HepG2 (cell line): Measurements from ENCODE around the gene ENDOU. TPM values are rescaled to one million over a fixed set of nuclear protein-coding genes. Genes with fewer than 3 reads are reported as not detected.

ENCODE experiments used
- ARID2 ChIP-seq: sonication (generic); formaldehyde crosslinking; IDR thresholded peaks from 2 replicates; pipeline ENCODE4 v1.8.1; 2022; ENCODE audit warnings: mild to moderate bottlenecking, missing genetic modification reagents, borderline replicate concordance
- ARNT2 ChIP-seq: sonication (generic); formaldehyde crosslinking; IDR thresholded peaks from 2 replicates; pipeline ENCODE4 v1.8.0; 2022; ENCODE audit warnings: mild to moderate bottlenecking, low read depth, missing genetic modification reagents, moderate library complexity
- CAMTA2 ChIP-seq: sonication (generic); formaldehyde crosslinking; IDR thresholded peaks from 2 replicates; pipeline ENCODE4 v1.4.0; 2020; ENCODE audit warnings: mild to moderate bottlenecking, missing genetic modification reagents, borderline replicate concordance
- DPF2 ChIP-seq: sonication (generic); formaldehyde crosslinking; IDR thresholded peaks from 2 replicates; pipeline ENCODE4 v1.4.0; 2020; ENCODE audit warnings: mild to moderate bottlenecking, low read depth, missing genetic modification reagents, borderline replicate concordance
- ISX ChIP-seq: sonication (generic); formaldehyde crosslinking; conservative IDR thresholded peaks from 2 replicates; pipeline ENCODE4 v1.5.0; 2020; ENCODE audit warnings: missing genetic modification reagents
- MLXIP ChIP-seq: sonication (generic); formaldehyde crosslinking; IDR thresholded peaks from 2 replicates; pipeline ENCODE4 v1.9.0; 2021; ENCODE audit warnings: missing genetic modification reagents, borderline replicate concordance
- RXRB ChIP-seq: IDR thresholded peaks from 2 replicates; pipeline ENCODE4 v1.6.1; 2016; ENCODE audit warnings: borderline replicate concordance, missing genetic modification reagents, missing compliant biosample characterization
- STAT6 ChIP-seq: sonication (generic); formaldehyde crosslinking; IDR thresholded peaks from 2 replicates; pipeline ENCODE4 v1.4.0; 2020; ENCODE audit warnings: missing genetic modification reagents, mild to moderate bottlenecking, borderline replicate concordance
- ZFP36 ChIP-seq: fragments of 150-350 bp; IDR thresholded peaks from 2 replicates; pipeline ENCODE4 v1.6.1; 2018; ENCODE audit warnings: borderline replicate concordance, low read length, low read depth; ENCODE audit not compliant: partially characterized antibody
- ZFY ChIP-seq: sonication (generic); formaldehyde crosslinking; IDR thresholded peaks from 2 replicates; pipeline ENCODE4 v1.4.0; 2020; ENCODE audit warnings: missing genetic modification reagents
- ZNF225 ChIP-seq: sonication (generic); formaldehyde crosslinking; IDR thresholded peaks from 2 replicates; pipeline ENCODE4 v1.4.0; 2020; ENCODE audit warnings: mild to moderate bottlenecking, missing genetic modification reagents
- ZNF317 ChIP-seq: sonication (generic); formaldehyde crosslinking; IDR thresholded peaks from 2 replicates; pipeline ENCODE4 v1.5.0; 2020; ENCODE audit warnings: mild to moderate bottlenecking, missing genetic modification reagents
- ZNF337 ChIP-seq: sonication (generic); formaldehyde crosslinking; IDR thresholded peaks from 2 replicates; pipeline ENCODE4 v1.5.1; 2020; ENCODE audit warnings: missing genetic modification reagents, low read depth, mild to moderate bottlenecking, borderline replicate concordance
- ZNF407 ChIP-seq: sonication (generic); formaldehyde crosslinking; IDR thresholded peaks from one replicate; pipeline ENCODE4 v1.5.1; 2020; ENCODE audit warnings: mild to moderate bottlenecking, missing genetic modification reagents; ENCODE audit errors: not compliant biosample characterization
- polyA plus RNA-seq, 8 experiments: library from polyadenylated mRNA; depleted of rRNA in 3 of 8; stranded (reverse) in 7 of 8; unstranded in 1 of 8; fragments of >200 nt; fragmentation: Illumina TruSeq in 4 of 8; extraction: Trizol in 4 of 8; gene quantifications; 2 replicates each; pipeline versions ENCODE4 v1.2.1 to v1.2.3, GENCODE V29; 2011 to 2016; ENCODE audit warnings: low read depth in 4 of 8, missing spikeins in 1 of 8, mixed read lengths in 1 of 8; ENCODE audit not compliant: insufficient read depth in 1 of 8
- total RNA-seq, 5 experiments: library from RNA; depleted of rRNA; stranded (reverse); fragments of >200 nt; fragmentation: Illumina TruSeq; extraction: Trizol; gene quantifications; 2 replicates each; pipeline ENCODE4 v1.2.3, GENCODE V29; 2016; ENCODE audit warnings: low read depth in 1 of 5

ENDOU gene
- total and polyA plus RNA-seq, 2 of the 13 experiments (the other 11 are each of a cell fraction or from before 2014, with no cell fraction given) = not detected

GRCh38 chr12:47773062-47773857 is 48.0 kb upstream of the ENDOU start, which contains the start of gene SLC48A1 (continued):
- no peak for TF ChIP-seq MLXIP (CRISPR knock-in tag)
- TF ChIP-seq ZNF337 (CRISPR knock-in tag) = no peak
- no peak for TF ChIP-seq ZNF317 (CRISPR knock-in tag)
- no peak for TF ChIP-seq ZFP36
- TF ChIP-seq ZNF225 (CRISPR knock-in tag) = no peak
- no peak for TF ChIP-seq STAT6 (CRISPR knock-in tag)
- TF ChIP-seq ZFY (CRISPR knock-in tag) = peak; percentile 86
- TF ChIP-seq ISX (CRISPR knock-in tag) = no peak
- TF ChIP-seq RXRB (CRISPR knock-in tag) = no peak
- TF ChIP-seq DPF2 = no peak
- TF ChIP-seq ARID2 (CRISPR knock-in tag) = no peak
- TF ChIP-seq ZNF407 (CRISPR knock-in tag) = no peak
- TF ChIP-seq CAMTA2 (CRISPR knock-in tag) = no peak
- TF ChIP-seq ARNT2 (CRISPR knock-in tag) = peak; percentile 52; the same call in 1 of the 2 replicates
